Sigmoid colon (tissue), 4 donors: ENCODE data around the gene GOSR1.
"Not testable (repeated sequence)": the region's sequence is repeated elsewhere in the genome, so short reads cannot be mapped to it uniquely, and the experiment has no call there.

Source experiments
- EP300 ChIP-seq, 4 donors: sonication (generic); formaldehyde crosslinking; IDR thresholded peaks; one replicate each; pipeline ENCODE4 v1.6.1; 2017; ENCODE audit warnings: antibody characterized with exemption in 4 of 4
- POLR2AphosphoS5 ChIP-seq, 4 donors: sonication (generic); formaldehyde crosslinking; IDR thresholded peaks; one replicate each; pipeline ENCODE4 v1.6.1; 2017; ENCODE audit warnings: antibody characterized with exemption in 4 of 4
- TF ChIP-seq, protein P1 (sequence below), 4 experiments: fragments of 450-650 bp in 3 of 4; fragments of 200-600 bp in 1 of 4; IDR thresholded peaks; one replicate each; pipeline ENCODE4 v1.5.1; 2016 to 2019; ENCODE audit warnings: antibody characterized with exemption in 4 of 4, mild to moderate bottlenecking in 3 of 4, moderate library complexity in 2 of 4

DNA sequence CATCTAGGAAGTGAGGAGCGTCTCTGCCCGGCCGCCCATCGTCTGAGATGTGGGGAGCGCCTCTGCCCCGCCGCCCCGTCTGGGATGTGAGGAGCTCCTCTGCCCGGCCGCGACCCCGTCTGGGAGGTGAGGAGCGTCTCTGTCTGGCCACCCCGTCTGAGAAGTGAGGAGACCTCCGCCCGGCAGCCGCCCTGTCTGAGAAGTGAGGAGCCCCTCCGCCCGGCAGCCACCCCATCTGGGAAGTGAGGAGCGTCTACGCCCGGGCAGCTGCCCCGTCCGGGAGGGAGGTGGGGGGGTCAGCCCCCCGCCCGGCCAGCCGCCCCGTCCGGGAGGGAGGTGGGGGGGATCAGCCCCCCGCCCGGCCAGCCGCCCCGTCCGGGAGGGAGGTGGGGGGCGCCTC lies 46.0 kb downstream of the GOSR1 start:
- TF ChIP-seq, protein P1, sequence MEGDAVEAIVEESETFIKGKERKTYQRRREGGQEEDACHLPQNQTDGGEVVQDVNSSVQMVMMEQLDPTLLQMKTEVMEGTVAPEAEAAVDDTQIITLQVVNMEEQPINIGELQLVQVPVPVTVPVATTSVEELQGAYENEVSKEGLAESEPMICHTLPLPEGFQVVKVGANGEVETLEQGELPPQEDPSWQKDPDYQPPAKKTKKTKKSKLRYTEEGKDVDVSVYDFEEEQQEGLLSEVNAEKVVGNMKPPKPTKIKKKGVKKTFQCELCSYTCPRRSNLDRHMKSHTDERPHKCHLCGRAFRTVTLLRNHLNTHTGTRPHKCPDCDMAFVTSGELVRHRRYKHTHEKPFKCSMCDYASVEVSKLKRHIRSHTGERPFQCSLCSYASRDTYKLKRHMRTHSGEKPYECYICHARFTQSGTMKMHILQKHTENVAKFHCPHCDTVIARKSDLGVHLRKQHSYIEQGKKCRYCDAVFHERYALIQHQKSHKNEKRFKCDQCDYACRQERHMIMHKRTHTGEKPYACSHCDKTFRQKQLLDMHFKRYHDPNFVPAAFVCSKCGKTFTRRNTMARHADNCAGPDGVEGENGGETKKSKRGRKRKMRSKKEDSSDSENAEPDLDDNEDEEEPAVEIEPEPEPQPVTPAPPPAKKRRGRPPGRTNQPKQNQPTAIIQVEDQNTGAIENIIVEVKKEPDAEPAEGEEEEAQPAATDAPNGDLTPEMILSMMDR (IDR thresholded peaks at IDR 0.05) = not testable (repeated sequence)
- not testable (repeated sequence) for TF ChIP-seq EP300, POLR2AphosphoS5 (IDR thresholded peaks at IDR 0.05)
